Measurements from ENCODE around the gene TMEM42.
"Not testable (repeated sequence)": the region's sequence is repeated elsewhere in the genome, so short reads cannot be mapped to it uniquely, and the experiment has no call there.

The TMEM42 gene

DNA sequence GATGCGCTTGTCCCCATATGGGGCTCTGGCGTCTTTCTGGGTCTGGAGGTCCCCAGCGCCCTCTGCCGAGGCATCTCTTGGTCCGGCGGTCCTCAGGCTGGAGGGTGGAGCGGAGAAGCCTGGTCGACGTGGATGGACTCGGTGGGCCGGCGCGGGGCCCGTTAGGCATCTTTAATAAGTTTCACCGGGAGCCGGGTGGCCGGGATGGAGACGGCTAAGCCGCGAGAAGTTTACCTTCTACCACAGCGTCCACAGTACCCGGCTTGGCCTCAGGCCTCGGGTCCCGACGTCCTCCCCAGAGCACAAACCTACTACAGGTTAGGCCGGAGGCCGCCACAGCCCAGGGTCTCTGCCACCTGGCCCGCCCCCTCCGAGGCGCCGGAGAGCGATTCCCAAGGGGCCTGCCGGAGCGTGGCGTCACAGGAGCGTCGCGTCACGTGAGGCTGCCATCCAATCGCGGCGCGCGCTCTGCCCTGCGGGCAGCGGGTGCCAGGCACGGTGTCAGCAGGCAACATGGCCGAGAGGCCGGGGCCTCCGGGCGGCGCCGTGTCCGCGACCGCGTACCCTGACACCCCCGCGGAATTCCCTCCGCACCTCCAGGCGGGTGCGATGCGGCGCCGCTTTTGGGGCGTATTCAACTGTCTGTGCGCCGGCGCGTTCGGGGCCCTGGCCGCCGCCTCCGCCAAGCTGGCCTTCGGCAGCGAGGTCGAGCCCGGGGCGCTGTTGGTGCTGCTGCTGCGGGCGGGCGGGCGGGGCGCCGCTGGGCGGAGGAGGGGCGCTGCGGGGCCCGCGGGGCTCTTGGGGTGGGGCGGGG, at the start of gene TMEM42:
Gene TMEM42 (plus strand): TSS at position 501 of the 814 bp plus-strand sequence. CDS start 13 bp downstream, at position 514.
- DNase-seq = peak; percentile 83 to 89

DNA sequence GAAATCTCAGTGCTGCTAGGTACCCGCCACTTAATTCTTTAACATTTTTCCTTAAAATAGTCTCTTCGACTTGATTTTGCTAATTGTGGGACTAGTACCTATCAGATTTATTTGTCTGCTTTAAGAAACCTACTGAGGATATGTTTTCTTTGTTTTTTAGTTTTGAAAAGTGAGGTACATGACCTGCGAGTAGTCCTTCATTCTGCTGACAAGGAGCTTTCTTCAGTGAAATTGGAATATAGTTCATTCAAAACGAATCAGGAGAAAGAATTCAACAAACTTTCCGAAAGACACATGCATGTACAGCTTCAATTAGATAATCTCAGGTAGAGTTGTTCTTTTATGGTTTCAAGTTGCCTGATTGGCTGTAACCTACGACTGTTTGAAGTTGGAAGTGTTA, 47.0 kb upstream of the TMEM42 start:
- DNase-seq = no peak

DNA sequence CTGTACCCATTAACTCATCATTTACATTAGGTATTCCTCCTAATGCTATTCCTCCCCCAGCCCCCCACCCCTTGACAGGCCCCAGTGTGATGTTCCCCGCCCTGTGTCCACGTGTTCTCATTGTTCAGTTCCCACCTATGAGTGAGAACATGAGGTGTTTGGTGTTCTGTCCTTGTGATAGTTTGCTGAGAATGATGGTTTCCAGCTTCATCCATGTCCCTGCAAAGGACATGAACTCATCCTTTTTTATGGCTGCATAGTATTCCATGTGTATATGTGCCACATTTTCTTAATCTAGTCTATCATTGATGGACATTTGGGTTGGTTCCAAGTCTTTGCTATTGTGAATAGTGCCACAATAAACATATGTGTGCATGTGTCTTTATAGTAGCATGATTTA, 45.4 kb upstream of the TMEM42 start:
- DNase-seq = not testable (repeated sequence)

DNA sequence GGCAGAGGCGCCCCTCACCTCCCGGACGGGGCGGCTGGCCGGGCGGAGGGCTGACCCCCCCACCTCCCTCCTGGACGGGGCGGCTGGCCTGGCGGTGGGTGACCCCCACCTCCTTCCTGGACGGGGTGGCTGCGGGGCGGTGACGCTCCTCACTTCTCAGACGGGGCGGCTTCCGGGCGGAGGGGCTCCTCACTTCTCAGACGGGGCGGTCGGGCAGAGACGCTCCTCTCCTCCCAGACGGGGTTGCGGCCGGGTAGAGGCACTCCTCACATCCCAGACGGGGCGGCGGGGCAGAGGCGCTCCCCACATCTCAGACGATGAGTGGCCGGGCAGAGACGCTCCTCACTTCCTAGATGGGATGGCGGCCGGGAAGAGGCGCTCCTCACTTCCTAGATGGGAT, 40.5 kb upstream of the TMEM42 start:
- DNase-seq = not testable (repeated sequence)

DNA sequence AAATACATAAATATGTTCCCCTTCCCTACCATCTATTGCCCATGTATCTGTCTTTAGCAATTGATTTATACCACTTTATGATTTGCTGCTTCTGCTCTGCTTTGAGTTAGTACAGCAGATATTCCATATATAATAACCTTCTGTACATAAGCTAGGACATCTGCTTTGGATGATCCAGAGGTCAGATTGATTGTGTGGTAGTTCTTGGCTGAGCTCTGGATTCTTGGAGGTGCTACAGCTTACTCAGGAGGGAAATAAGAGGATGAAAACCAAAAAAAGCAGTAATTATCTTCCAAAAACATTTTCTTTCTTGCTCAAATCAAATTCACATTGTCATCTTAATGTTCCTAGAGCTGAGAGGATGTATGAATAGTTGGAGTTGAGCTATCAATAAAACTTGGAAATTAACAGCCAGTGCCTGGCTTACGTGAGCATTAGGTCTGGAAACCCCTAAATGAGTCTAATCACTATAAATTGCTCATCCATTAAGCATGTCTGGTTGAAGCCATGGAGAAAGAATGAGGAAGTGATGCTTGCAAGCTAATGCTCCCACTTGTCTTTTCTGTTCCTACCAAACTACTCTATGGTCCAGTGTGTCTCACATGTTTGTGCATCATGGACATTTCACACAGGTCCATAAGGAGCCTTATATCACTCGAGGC, 36.3 kb upstream of the TMEM42 start:
- no peak for DNase-seq

DNA sequence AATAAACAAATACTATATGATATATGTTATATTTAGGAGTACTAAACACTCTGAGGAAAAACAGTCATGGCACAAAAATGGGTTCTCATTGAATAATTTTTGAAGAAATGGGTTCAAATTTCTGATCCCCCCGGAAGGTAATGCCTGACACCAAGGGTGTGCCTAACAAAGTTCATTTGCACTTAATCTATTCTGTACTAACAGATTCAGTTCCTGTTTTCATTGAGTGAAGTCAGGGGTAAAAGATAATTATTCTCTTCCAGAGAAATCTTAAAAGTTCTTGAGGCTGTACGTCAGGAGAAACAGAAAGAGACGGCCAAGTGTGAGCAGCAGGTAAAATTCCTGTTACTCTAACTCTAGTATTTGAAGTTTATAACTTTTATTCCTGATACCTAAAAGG, 34.5 kb upstream of the TMEM42 start:
- DNase-seq = no peak

DNA sequence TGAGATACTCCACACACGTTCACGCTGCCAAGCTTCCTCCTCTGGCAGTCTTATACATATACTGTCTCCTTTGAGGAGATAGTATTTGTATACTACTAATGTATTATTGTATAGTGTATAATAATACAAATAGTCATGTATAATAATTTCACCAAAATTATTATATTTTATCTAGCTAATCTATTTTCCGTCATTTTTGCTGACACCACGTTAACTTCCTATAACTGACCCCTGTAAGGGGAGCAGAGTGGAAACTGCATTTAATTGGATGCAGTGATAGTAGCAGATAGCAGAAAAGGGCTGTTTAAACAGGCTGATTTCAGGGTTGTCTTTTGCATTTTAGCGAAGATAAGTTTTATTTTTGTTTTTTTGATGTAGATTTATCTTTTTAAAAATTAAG, 30.5 kb upstream of the TMEM42 start:
- no peak for DNase-seq

DNA sequence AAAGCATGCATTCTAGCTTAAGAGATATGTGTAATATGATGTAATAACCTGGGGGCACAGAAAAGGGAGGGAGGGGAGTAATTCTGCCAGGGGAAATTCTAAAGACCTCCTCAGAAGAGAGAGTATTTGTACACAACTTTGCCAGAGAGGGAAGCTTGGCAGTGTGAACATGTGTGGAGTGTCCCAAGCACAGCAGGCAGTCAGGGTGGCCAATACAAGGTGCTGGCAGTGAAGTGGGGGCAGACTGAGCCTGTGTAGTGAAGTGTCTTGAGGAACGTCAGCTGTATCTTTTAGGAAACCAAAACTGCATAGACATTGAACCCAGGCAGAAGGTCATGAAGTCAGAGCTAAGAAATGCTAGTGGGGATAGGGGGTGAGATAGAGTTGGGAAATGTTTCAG, 29.7 kb upstream of the TMEM42 start:
- DNase-seq = no peak

DNA sequence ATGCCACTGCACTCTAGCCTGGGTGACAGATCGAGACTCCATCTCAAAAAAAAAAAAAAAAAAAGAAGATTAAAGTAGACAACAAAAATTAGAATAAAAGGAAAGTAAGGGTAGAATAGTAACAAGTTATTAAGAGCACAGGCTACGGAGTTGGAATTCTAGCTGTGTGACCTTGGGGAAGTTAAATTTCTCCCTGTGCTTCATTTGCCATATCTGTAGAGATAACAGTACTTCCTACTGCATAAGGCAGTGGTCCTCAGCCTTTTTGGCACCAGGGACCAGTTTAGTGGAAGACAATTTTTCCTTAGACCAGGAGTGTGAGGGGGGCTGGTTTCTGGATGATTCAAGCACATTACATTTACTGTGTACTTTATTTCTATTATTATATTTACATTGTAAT, 28.7 kb upstream of the TMEM42 start:
- no peak for DNase-seq

DNA sequence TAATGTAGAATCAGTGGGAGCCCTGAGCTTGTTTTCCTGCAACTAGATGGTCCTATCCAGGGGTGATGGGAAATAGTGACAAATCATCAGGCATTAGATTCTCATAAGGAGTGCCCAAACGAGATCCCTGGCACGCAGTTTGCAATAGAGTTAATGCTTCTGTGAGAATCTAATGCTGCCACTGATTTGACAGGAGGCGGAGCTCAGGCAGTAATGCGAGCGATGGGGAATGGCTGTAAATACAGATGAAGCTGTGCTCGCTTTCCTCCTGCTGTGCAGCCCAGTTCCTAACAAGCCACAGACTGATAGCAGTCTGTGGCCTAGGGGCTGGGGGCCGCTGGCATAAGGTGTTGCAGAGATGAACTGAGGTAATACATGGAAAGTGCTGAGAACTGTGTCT, 28.3 kb upstream of the TMEM42 start:
- no peak for DNase-seq

DNA sequence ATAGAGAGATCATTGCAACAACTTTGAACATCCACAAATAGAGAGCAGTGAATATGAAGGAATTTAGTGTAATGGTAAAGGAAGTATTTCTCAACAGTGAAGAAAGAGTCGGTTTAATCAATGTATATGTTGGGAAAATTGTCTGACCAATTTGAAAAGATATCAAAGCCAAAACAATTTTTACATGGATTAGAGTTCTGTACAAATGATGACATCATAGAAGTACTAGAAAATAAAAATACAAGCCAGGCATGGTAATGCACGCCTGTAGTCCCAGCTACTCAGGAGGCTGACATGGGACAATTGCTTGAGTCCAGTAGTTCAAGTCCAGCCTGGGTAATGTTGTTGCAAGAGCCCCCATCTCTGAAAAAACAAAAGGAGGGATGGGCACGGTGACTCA, 26.0 kb upstream of the TMEM42 start:
- DNase-seq = no peak

DNA sequence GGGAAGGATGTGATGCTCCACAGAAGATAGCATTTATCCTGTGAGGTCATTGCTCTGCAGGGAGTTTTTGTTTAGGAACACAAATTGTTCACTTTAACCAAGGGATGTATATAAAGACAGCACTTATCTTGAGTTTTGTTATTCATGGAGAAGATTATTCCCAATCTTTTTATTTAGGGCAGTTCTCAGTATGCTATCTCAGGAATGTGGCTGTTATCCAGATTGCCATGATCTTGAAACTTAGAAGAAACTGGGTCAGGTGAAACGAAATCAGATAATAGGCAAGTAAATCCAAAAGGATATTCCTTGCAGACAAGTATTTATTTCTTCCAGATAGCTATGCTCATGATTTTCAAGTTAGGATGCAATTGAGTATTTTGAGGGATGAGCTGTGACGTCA, 19.3 kb upstream of the TMEM42 start:
- no peak for DNase-seq

DNA sequence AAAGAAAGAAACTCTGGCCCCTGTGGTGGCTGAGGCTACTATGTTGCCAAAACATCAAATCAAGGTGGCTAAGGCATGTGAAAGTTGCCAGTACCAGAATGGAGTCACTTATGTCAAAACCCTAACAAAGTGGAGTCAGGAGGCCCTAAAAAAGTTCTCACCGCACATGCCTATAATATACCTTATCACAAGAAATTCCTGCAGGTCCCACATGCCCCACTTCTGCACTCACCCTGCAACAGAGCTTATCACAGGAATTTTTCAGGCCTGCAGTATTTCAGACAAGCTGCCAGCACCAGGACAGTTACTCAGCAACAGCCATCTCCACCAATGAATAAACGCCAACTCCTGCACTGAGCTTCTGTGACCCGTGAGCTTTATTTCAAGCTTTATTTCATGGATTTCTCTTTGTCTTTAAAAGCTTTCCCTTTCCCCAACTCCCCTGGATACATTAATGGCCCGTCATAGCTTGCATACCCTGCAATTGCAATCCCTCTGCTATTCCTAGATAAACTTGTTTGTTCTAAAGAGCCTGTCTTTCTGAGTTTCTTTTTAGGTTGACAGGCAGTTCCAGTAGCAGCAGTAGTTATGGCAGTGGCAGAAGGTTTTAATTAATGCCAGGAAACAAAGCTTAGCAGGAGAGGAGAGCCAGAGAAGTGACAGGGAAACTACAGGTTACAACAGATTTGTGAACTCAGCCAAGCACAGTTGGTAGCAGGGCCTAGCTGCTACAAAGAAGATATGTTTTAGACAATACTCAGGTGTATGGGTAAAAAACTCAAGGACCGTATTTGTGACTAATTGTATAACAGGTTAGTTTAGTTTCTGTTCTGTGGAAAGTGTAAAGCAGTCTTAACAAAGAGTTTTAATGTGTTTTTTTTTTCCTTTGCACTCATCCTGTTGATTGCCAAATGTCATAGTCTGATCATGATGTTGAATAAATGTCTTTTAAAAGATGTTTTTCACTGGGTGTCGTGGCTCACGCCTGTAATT, 15.9 kb upstream of the TMEM42 start:
- no peak for DNase-seq

DNA sequence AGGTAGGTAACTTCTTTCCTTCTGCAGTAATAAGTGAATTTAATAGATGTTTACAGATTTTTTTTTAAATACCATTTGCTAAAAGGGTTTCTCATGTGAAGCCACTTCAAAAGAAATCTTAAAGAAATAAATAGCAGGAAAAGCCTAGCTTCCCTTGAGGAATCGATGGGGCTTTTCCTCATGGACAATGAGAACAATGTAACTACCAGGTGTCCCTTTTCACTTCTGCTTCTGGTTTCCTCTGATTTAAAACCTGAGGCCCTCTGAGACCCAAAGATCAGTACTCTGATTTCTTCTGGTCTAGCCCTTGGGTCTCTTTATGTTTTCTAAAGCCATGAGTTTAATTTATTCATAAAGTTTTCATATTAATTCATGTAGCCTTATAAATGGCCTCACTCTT, 13.1 kb upstream of the TMEM42 start:
- DNase-seq = no peak

DNA sequence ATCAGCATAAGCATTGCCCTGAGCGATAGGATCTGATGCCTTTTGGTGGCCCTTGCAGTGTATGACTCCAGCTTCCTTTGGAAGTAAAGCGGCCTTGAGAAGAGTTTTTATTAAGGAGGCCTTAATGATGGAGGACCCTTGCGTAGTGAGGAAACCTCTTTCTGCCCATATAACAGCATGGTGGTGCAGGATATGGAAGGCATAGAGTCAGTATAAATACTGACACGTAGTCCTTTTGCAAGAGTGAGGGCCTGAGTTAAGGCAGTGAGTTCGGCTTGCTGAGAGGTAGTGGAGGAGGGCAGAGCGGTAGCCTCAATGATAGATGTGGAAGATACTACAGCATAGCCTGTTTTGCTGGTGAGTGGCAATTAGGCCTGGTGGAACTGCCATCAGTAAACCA, 5.0 kb upstream of the TMEM42 start:
- DNase-seq = not testable (repeated sequence)

DNA sequence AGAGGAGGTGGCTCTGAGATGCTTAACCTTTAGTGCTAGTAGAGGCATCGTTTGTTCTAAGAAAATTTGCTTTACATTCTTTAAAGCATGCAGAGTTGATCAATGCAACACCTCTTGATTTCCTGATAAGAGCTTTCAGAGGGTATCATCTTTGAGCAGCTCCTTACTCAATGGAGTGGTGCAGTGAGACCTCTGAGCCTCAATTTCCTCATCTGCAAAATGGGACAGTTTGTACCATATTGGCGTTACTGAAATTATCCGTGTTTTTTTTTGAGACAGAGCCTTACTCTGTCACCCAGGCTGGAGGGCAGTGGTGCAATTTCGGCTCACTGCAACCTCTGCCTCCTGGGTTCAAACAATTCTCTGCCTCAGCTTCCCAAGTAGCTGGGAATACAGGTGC, 1.6 kb upstream of the TMEM42 start:
- DNase-seq = no peak

DNA sequence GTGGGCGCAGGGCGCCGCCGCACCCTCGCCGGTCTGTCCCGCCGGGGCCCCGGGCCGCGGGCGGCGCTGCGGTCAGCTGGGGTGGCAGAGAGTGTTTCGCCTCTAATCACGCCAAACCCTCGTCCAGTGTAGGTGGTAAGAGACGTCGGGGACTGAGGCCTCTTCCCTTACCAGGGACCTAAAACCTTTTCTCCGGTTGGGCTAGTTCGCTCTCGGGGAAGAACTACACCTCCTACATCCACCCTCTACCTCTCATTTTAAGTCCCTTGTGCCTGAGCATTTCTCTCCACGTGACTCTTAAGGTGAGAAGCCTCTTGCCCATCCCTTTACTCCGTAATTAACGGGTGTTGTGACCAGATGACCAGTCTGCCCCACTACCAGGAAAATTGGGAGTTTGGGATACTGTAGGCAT, 520 bp downstream of the TMEM42 start:
- peak in 1 of 2 donors; percentile 45 for DNase-seq

DNA sequence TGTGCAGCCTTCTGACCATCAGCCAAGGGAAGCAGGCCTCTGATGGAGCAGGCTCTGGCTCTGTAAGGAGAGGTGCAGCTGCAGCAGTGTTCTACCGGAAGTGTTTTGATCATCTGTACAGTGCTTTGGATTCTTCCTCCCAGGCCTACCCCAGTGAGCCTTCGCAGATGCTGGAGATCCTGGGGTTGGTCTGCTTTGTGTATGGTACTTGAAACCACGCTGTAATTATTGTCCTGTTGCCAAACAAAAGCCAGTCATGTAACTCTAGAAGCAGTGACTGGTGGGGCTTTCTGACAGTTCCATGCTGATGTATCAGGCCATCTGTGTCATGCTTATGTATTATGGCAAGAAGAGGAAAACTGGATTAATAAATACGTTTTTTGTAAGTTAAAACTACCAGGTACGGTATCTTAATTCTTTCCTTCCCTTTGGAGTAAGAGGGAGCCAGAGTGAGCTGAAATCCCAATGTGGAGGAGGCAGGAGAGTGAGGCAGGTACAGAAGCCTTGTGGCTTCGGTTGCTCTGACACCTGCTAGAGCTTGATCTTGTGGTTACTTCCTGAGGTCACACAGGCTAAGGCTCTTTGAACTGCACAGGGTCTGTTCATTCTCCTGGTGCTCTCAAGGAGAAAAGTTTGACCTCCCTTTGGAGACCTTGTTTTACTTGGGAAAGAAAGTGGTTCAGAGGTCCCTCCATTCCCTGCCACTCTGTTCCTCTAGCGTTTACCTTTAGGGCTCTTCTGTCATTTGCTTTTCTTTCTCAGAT, 3.7 kb downstream of the TMEM42 start:
- no peak for DNase-seq

DNA sequence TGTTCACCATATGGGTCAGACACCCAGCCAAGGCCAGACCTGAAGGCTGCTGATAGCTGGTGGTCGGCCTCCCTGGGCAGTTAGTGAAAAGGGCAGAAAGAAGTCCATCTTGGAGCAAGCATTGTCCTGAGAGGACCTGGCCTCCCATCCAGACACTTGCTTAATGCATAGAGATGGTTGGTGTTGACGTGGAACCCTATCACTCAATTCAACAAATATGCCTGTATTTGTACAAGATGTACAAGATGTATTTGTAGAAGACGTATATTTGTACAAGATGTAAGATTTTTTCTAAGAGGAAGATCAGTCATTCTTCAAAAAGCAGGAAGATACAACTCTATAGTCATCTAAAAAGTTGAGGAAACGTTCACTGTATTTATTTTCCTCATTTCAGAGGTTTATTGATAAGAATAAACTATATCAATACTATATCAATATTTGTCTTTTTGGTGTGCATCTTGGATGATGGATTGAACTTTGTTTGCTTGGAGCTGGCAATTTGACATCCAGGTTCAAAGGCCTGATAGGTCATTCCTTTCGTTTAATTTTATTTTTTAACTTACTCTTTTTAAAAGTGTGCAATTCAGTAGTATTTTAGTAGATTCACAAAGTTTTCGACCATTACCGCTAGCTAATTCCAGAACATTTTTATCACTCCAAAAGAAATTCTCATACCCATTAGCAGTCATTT, 5.9 kb downstream of the TMEM42 start:
- no peak for DNase-seq

DNA sequence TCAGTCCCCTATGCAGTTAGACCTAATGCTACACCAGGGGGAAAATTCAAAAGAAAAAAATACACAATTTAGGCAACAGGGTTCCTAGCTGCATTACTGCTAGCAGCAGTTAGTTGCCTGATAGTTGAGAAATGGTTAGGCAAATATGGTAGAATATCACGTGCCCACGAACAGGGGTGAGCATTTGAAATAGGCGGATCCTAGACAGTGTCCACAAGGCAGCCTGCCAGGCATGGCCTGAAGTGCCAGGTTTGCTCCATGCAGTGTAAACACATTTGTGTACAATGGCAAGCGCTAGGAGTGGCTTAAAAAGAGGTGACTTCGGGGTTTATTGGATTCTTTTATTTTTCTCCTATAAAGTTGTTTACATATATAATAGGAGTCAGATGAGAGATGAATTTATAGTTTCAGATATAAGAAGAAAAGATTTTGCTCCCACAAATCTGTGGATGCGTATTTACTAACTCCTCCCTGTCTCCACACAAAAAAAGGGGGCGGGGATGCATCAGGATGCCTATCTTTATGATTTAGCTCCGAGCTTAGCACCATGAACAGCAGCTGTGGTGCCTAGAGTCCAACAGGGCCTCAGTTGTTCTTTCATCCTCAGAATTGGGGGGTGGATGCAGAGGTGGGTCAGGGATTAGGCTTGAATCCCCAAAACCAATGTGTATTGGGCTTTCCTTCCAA, 8.8 kb downstream of the TMEM42 start:
- no peak for DNase-seq

DNA sequence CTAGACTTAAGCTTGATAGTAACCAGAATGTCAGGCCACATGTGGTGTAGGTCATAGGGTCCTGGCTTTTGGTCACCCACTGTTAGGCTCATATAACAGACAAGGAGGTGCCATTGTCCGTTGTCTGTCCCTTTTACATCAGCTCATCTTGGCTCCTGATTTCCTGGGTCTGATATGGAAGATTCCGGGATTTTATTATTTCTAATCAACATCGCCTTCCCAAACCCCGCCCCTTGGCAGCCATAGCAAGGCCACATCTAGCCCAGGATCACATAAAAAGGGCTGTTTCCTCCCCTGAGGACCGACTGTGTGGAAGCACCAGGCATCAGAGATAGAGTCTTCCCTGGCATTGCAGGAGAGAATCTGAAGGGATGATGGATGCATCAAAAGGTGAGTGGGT, 12.6 kb downstream of the TMEM42 start, which contains the start of gene TGM4:
Gene TGM4 (plus strand): TSS at position 301 of the 400 bp plus-strand sequence. CDS start 71 bp downstream, at position 372.
- DNase-seq = no peak
